DND-41 (cell line): ENCODE measurements around the gene IAH1.

Experiments used
- ATAC-seq: fragments of 200-7000 bp; cut with Tn5 transposase; 3 replicates; pipeline ENCODE4 v1.9.1; 2021; ENCODE audit warnings: low read depth; ENCODE audit not compliant: insufficient read depth
- DNase-seq: peaks from one replicate; pipeline ENCODE4 v3.0.0-alpha.2; 2020
- H2AFZ ChIP-seq: 2 replicates; pipeline ENCODE4 v1.6.0; 2012; ENCODE audit warnings: low read depth, low read length
- H3K27ac ChIP-seq: 2 replicates; pipeline ENCODE4 v1.5.1; 2012; ENCODE audit warnings: low read length, inconsistent platforms
- H3K27me3 ChIP-seq: fragments of 200-600 bp; sonication (generic); 2 replicates; pipeline ENCODE4 v1.6.0; 2012; ENCODE audit warnings: low read length, mild to moderate bottlenecking, inconsistent platforms; ENCODE audit not compliant: insufficient read depth, poor library complexity
- H3K36me3 ChIP-seq: 2 replicates; pipeline ENCODE4 v1.5.1; 2012; ENCODE audit warnings: low read length, inconsistent platforms; ENCODE audit not compliant: insufficient read depth
- H3K4me1 ChIP-seq: 2 replicates; pipeline ENCODE4 v1.5.1; 2012; ENCODE audit warnings: mild to moderate bottlenecking, low read length; ENCODE audit not compliant: insufficient read depth
- H3K4me2 ChIP-seq: 2 replicates; pipeline ENCODE4 v1.6.0; 2012; ENCODE audit warnings: mild to moderate bottlenecking, moderate library complexity, low read length, inconsistent platforms; ENCODE audit not compliant: insufficient read depth
- H3K4me3 ChIP-seq, 2 experiments: fragments of 200-600 bp in 1 of 2; shearing (Covaris generic) in 1 of 2; 2 replicates each; pipeline ENCODE4 v1.5.1; 2012 to 2016; ENCODE audit warnings: inconsistent platforms in 2 of 2, low read length in 2 of 2, mild to moderate bottlenecking in 2 of 2, low read depth in 1 of 2, moderate library complexity in 1 of 2
- H3K79me2 ChIP-seq: 2 replicates; pipeline ENCODE4 v1.6.0; 2012; ENCODE audit warnings: low read length, inconsistent platforms; ENCODE audit not compliant: insufficient read depth
- H3K9ac ChIP-seq: 2 replicates; pipeline ENCODE4 v1.6.0; 2012; ENCODE audit warnings: low read depth, mild to moderate bottlenecking, inconsistent platforms, low read length, moderate library complexity
- H3K9me3 ChIP-seq: 2 replicates; pipeline ENCODE4 v1.5.1; 2012; ENCODE audit warnings: low read length, moderate library complexity, mild to moderate bottlenecking, inconsistent platforms; ENCODE audit not compliant: insufficient read depth, severe bottlenecking
- H4K20me1 ChIP-seq: 2 replicates; pipeline ENCODE4 v1.6.0; 2012; ENCODE audit warnings: low read length; ENCODE audit not compliant: insufficient read depth
- EZH2 ChIP-seq: IDR thresholded peaks from 3 replicates; pipeline ENCODE4 v1.6.1; 2012; ENCODE audit warnings: borderline replicate concordance, low read depth, mild to moderate bottlenecking, moderate library complexity, low read length, inconsistent platforms; ENCODE audit not compliant: severe bottlenecking
- TF ChIP-seq, protein P1 (sequence below): IDR thresholded peaks from 2 replicates; pipeline ENCODE4 v1.5.1; 2012; ENCODE audit warnings: borderline replicate concordance, low read length, moderate library complexity, mild to moderate bottlenecking; ENCODE audit not compliant: poor library complexity, severe bottlenecking; ENCODE audit errors: extremely low read depth

Gene IAH1

GRCh38 chr2:9518780-9519179 is 44.4 kb downstream of the IAH1 start:
- Histone ChIP-seq H3K4me2 (no peak overlapping the region), H3K79me2 (no peaks in the 10 kb centered on the region), H3K27ac (no peak overlapping the region), H3K4me3 (no peak overlapping the region), H3K36me3 (peaks cover 70% of the 10 kb centered on the region), H4K20me1 (peaks cover 6% of the 10 kb centered on the region; the same call in 1 of the 2 replicates), H3K9ac (no peak overlapping the region), H3K9me3 (no peaks in the 10 kb centered on the region), H2AFZ (no peak overlapping the region), H3K27me3 (no peaks in the 10 kb centered on the region), H3K4me1 (no peaks in the 10 kb centered on the region)
- DNase-seq = no peak
- TF ChIP-seq EZH2 = no peak
- TF ChIP-seq, protein P1, sequence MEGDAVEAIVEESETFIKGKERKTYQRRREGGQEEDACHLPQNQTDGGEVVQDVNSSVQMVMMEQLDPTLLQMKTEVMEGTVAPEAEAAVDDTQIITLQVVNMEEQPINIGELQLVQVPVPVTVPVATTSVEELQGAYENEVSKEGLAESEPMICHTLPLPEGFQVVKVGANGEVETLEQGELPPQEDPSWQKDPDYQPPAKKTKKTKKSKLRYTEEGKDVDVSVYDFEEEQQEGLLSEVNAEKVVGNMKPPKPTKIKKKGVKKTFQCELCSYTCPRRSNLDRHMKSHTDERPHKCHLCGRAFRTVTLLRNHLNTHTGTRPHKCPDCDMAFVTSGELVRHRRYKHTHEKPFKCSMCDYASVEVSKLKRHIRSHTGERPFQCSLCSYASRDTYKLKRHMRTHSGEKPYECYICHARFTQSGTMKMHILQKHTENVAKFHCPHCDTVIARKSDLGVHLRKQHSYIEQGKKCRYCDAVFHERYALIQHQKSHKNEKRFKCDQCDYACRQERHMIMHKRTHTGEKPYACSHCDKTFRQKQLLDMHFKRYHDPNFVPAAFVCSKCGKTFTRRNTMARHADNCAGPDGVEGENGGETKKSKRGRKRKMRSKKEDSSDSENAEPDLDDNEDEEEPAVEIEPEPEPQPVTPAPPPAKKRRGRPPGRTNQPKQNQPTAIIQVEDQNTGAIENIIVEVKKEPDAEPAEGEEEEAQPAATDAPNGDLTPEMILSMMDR = no peak
- ATAC-seq = no peak

GRCh38 chr2:9519250-9519649 is 44.9 kb downstream of the IAH1 start:
- H3K36me3 ChIP-seq = peaks cover 70% of the 10 kb centered on the region
- TF ChIP-seq EZH2 = no peak
- TF ChIP-seq, protein P1 = no peak
- H3K79me2 ChIP-seq = no peaks in the 10 kb centered on the region
- no peak overlapping the region for H3K27ac ChIP-seq
- H3K4me3 ChIP-seq = no peak overlapping the region
- no peak overlapping the region for H2AFZ ChIP-seq
- ATAC-seq (no peak), DNase-seq (no peak)
- H4K20me1 ChIP-seq = peaks cover 6% of the 10 kb centered on the region; the same call in 1 of the 2 replicates
- no peak overlapping the region for H3K9ac ChIP-seq
- no peak overlapping the region for H3K4me2 ChIP-seq
- no peaks in the 10 kb centered on the region for H3K27me3 ChIP-seq
- H3K4me1 ChIP-seq = no peaks in the 10 kb centered on the region
- H3K9me3 ChIP-seq = no peaks in the 10 kb centered on the region

- Histone ChIP-seq H3K9me3 (no peaks in the 10 kb centered on the region), H3K27ac (no peak overlapping the region), H2AFZ (no peak overlapping the region), H3K36me3 (peaks cover 83% of the 10 kb centered on the region), H3K4me1 (no peaks in the 10 kb centered on the region), H4K20me1 (peaks cover 4% of the 10 kb centered on the region; the same call in 1 of the 2 replicates), H3K4me3 (no peak overlapping the region), H3K79me2 (no peaks in the 10 kb centered on the region), H3K9ac (no peak overlapping the region), H3K27me3 (no peaks in the 10 kb centered on the region), H3K4me2 (no peak overlapping the region)
- DNase-seq (no peak), ATAC-seq (no peak)
- no peak for TF ChIP-seq EZH2
- TF ChIP-seq, protein P1 = no peak
Observed at GRCh38 chr2:9524291-9524690, 49.9 kb downstream of the IAH1 start.

GRCh38 chr2:9525266-9525665 is 50.9 kb downstream of the IAH1 start:
- Histone ChIP-seq H4K20me1 (no peaks in the 10 kb centered on the region), H3K79me2 (no peaks in the 10 kb centered on the region), H3K4me3 (no peak overlapping the region), H3K4me1 (no peaks in the 10 kb centered on the region), H3K27ac (no peak overlapping the region), H3K4me2 (no peak overlapping the region), H3K9ac (no peak overlapping the region), H2AFZ (no peak overlapping the region), H3K27me3 (no peaks in the 10 kb centered on the region), H3K9me3 (no peaks in the 10 kb centered on the region), H3K36me3 (peaks cover 81% of the 10 kb centered on the region)
- ATAC-seq (no peak), DNase-seq (no peak)
- TF ChIP-seq EZH2 = no peak
- TF ChIP-seq, protein P1 = no peak
